Measurements from ENCODE around the gene SAMD4A.
"Not testable (repeated sequence)": the region's sequence is repeated elsewhere in the genome, so short reads cannot be mapped to it uniquely, and the experiment has no call there.

SAMD4A gene

GRCh38 chr14:54782751-54783659 is 216.1 kb downstream of the SAMD4A start:
- DNase-seq (ENCODE audit: low read depth in 3 of 3): no peak

- no peak for DNase-seq (ENCODE audit: low read depth in 3 of 3)
Measured at GRCh38 chr14:54783660-54784015, 216.7 kb downstream of the SAMD4A start.

- DNase-seq (ENCODE audit: low read depth in 3 of 3): no peak
Measured at GRCh38 chr14:54784060-54784459, 217.1 kb downstream of the SAMD4A start.

GRCh38 chr14:54784657-54785056 is 217.7 kb downstream of the SAMD4A start:
- DNase-seq (ENCODE audit: low read depth in 3 of 3): no peak

GRCh38 chr14:54785136-54785777 is 218.3 kb downstream of the SAMD4A start:
- no peak for DNase-seq (ENCODE audit: low read depth in 3 of 3)

- no peak for DNase-seq (ENCODE audit: low read depth in 3 of 3)
Measured at GRCh38 chr14:54785778-54786770, 219.1 kb downstream of the SAMD4A start.

GRCh38 chr14:54786838-54787237 is 219.9 kb downstream of the SAMD4A start:
- DNase-seq (ENCODE audit: low read depth in 3 of 3): no peak

GRCh38 chr14:54787261-54787660 is 220.3 kb downstream of the SAMD4A start:
- no peak for DNase-seq (ENCODE audit: low read depth in 3 of 3)

- DNase-seq (ENCODE audit: low read depth in 3 of 3): no peak
Measured at GRCh38 chr14:54788701-54789100, 221.8 kb downstream of the SAMD4A start.

- no peak for DNase-seq (ENCODE audit: low read depth in 3 of 3)
Measured at GRCh38 chr14:54789166-54789565, 222.2 kb downstream of the SAMD4A start.

- no peak for DNase-seq (ENCODE audit: low read depth in 3 of 3)
Measured at GRCh38 chr14:54789781-54790480, 223.0 kb downstream of the SAMD4A start.

GRCh38 chr14:54791001-54791400 is 224.1 kb downstream of the SAMD4A start:
- no peak for DNase-seq (ENCODE audit: low read depth in 3 of 3)

GRCh38 chr14:54792288-54792687 is 225.4 kb downstream of the SAMD4A start:
- no peak for DNase-seq (ENCODE audit: low read depth in 3 of 3)

GRCh38 chr14:54794159-54794558 is 227.2 kb downstream of the SAMD4A start:
- no peak for DNase-seq (ENCODE audit: low read depth in 3 of 3)

GRCh38 chr14:54794796-54795195 is 227.9 kb downstream of the SAMD4A start:
- no peak for DNase-seq (ENCODE audit: low read depth in 3 of 3)

GRCh38 chr14:54796961-54797360 is 230.0 kb downstream of the SAMD4A start:
- DNase-seq (ENCODE audit: low read depth in 3 of 3): no peak

- DNase-seq (ENCODE audit: low read depth in 3 of 3): no peak
Measured at GRCh38 chr14:54797556-54797955, 230.6 kb downstream of the SAMD4A start.

- DNase-seq (ENCODE audit: low read depth in 3 of 3): no peak
Measured at GRCh38 chr14:54797986-54798385, 231.1 kb downstream of the SAMD4A start.

- DNase-seq (ENCODE audit: low read depth in 3 of 3): no peak
Measured at GRCh38 chr14:54798465-54799124, 231.7 kb downstream of the SAMD4A start.

- DNase-seq (ENCODE audit: low read depth in 3 of 3): not testable (repeated sequence)
Measured at GRCh38 chr14:54801482-54801881, 234.6 kb downstream of the SAMD4A start.

GRCh38 chr14:54803396-54803795 is 236.5 kb downstream of the SAMD4A start:
- DNase-seq (ENCODE audit: low read depth in 3 of 3): no peak

All from stimulated activated CD4-positive, alpha-beta T cell treated with anti-CD3 and anti-CD28 coated beads, TNF-alpha, amount 100 ng/mL, for 4 hours (primary cell).